ENCODE data around the gene PSEN2. TPM values are rescaled to one million over a fixed set of nuclear protein-coding genes. Genes with fewer than 3 reads are reported as not detected.

PSEN2 gene
- total and polyA plus RNA-seq, 10 of the 15 experiments (the other 5 are each of a cell fraction or from before 2014, with no cell fraction given), result 0.90 to 13.3 (median 7.0) TPM

DNA sequence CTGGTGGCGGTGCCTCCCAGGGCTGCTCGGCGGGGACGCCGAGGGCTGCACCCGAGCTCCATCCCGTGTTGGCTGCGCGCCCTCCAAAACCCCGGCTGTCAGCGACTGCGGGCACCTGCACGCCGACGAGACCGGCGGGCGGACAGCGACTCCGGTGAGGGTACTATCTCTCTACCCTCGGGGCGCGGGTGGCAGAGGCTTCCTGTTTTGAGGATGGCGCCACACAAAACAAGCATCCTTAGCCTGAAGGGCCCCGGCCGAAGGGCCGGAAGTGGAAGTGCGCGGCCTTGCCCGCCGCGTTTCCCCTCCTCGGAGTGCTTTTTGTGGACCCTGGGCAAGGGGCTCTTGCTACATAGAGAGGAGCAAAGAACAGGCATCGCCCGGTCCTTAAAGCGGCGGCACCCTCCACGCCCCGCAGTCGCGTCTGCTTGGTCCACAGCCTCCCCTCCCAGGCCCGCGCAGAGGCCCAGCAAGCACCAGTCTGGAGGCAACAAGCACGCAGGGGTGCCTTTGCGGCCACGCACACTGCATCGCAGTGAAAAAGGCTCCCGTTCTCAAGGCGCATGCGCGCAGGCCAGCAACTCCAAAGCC lies 69.1 kb downstream of the PSEN2 start (continued):
- TF ChIP-seq, protein P1, sequence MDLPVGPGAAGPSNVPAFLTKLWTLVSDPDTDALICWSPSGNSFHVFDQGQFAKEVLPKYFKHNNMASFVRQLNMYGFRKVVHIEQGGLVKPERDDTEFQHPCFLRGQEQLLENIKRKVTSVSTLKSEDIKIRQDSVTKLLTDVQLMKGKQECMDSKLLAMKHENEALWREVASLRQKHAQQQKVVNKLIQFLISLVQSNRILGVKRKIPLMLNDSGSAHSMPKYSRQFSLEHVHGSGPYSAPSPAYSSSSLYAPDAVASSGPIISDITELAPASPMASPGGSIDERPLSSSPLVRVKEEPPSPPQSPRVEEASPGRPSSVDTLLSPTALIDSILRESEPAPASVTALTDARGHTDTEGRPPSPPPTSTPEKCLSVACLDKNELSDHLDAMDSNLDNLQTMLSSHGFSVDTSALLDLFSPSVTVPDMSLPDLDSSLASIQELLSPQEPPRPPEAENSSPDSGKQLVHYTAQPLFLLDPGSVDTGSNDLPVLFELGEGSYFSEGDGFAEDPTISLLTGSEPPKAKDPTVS (IDR thresholded peaks at IDR 0.05; ENCODE audit: low read depth, low read length), result no peak
- TF ChIP-seq, protein P2, sequence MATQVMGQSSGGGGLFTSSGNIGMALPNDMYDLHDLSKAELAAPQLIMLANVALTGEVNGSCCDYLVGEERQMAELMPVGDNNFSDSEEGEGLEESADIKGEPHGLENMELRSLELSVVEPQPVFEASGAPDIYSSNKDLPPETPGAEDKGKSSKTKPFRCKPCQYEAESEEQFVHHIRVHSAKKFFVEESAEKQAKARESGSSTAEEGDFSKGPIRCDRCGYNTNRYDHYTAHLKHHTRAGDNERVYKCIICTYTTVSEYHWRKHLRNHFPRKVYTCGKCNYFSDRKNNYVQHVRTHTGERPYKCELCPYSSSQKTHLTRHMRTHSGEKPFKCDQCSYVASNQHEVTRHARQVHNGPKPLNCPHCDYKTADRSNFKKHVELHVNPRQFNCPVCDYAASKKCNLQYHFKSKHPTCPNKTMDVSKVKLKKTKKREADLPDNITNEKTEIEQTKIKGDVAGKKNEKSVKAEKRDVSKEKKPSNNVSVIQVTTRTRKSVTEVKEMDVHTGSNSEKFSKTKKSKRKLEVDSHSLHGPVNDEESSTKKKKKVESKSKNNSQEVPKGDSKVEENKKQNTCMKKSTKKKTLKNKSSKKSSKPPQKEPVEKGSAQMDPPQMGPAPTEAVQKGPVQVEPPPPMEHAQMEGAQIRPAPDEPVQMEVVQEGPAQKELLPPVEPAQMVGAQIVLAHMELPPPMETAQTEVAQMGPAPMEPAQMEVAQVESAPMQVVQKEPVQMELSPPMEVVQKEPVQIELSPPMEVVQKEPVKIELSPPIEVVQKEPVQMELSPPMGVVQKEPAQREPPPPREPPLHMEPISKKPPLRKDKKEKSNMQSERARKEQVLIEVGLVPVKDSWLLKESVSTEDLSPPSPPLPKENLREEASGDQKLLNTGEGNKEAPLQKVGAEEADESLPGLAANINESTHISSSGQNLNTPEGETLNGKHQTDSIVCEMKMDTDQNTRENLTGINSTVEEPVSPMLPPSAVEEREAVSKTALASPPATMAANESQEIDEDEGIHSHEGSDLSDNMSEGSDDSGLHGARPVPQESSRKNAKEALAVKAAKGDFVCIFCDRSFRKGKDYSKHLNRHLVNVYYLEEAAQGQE (IDR thresholded peaks at IDR 0.05; ENCODE audit: low read depth, low read length), result no peak
- peak; percentile 15; the same call in 1 of the 2 replicates for TF ChIP-seq NR2F1 (conservative IDR thresholded peaks at IDR 0.05)
- TF ChIP-seq BHLHE40 (IDR thresholded peaks at IDR 0.05; ENCODE audit: borderline replicate concordance in 1 of 2, low read depth in 2 of 2, low read length in 1 of 2), result peak in 1 of 2 experiments; percentile 16; a peak in 1 of 4 replicates
- no peak for TF ChIP-seq NFXL1 (IDR thresholded peaks at IDR 0.05; ENCODE audit: borderline replicate concordance)
- peak; percentile 29 for TF ChIP-seq HCFC1 (IDR thresholded peaks at IDR 0.05; ENCODE audit: low read length)
- TF ChIP-seq, protein P3, sequence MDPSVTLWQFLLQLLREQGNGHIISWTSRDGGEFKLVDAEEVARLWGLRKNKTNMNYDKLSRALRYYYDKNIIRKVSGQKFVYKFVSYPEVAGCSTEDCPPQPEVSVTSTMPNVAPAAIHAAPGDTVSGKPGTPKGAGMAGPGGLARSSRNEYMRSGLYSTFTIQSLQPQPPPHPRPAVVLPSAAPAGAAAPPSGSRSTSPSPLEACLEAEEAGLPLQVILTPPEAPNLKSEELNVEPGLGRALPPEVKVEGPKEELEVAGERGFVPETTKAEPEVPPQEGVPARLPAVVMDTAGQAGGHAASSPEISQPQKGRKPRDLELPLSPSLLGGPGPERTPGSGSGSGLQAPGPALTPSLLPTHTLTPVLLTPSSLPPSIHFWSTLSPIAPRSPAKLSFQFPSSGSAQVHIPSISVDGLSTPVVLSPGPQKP (IDR thresholded peaks at IDR 0.05; ENCODE audit: low read depth, low read length), result no peak
- TF ChIP-seq POLR2A (IDR thresholded peaks at IDR 0.05; ENCODE audit: low read depth, low read length), result peak; percentile 100
- TF ChIP-seq, protein P4, sequence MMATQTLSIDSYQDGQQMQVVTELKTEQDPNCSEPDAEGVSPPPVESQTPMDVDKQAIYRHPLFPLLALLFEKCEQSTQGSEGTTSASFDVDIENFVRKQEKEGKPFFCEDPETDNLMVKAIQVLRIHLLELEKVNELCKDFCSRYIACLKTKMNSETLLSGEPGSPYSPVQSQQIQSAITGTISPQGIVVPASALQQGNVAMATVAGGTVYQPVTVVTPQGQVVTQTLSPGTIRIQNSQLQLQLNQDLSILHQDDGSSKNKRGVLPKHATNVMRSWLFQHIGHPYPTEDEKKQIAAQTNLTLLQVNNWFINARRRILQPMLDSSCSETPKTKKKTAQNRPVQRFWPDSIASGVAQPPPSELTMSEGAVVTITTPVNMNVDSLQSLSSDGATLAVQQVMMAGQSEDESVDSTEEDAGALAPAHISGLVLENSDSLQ (IDR thresholded peaks at IDR 0.05), result no peak
- TF ChIP-seq, protein P5, sequence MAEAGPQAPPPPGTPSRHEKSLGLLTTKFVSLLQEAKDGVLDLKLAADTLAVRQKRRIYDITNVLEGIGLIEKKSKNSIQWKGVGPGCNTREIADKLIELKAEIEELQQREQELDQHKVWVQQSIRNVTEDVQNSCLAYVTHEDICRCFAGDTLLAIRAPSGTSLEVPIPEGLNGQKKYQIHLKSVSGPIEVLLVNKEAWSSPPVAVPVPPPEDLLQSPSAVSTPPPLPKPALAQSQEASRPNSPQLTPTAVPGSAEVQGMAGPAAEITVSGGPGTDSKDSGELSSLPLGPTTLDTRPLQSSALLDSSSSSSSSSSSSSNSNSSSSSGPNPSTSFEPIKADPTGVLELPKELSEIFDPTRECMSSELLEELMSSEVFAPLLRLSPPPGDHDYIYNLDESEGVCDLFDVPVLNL (IDR thresholded peaks at IDR 0.05; ENCODE audit: low read depth, low read length), result no peak
- TF ChIP-seq SP1 (IDR thresholded peaks at IDR 0.05; ENCODE audit: low read depth, low read length), result no peak
- TF ChIP-seq STAT3 (IDR thresholded peaks at IDR 0.05; ENCODE audit: low read depth, low read length), result no peak
- TF ChIP-seq YBX1 (IDR thresholded peaks at IDR 0.05), result no peak
- TF ChIP-seq, protein P6, sequence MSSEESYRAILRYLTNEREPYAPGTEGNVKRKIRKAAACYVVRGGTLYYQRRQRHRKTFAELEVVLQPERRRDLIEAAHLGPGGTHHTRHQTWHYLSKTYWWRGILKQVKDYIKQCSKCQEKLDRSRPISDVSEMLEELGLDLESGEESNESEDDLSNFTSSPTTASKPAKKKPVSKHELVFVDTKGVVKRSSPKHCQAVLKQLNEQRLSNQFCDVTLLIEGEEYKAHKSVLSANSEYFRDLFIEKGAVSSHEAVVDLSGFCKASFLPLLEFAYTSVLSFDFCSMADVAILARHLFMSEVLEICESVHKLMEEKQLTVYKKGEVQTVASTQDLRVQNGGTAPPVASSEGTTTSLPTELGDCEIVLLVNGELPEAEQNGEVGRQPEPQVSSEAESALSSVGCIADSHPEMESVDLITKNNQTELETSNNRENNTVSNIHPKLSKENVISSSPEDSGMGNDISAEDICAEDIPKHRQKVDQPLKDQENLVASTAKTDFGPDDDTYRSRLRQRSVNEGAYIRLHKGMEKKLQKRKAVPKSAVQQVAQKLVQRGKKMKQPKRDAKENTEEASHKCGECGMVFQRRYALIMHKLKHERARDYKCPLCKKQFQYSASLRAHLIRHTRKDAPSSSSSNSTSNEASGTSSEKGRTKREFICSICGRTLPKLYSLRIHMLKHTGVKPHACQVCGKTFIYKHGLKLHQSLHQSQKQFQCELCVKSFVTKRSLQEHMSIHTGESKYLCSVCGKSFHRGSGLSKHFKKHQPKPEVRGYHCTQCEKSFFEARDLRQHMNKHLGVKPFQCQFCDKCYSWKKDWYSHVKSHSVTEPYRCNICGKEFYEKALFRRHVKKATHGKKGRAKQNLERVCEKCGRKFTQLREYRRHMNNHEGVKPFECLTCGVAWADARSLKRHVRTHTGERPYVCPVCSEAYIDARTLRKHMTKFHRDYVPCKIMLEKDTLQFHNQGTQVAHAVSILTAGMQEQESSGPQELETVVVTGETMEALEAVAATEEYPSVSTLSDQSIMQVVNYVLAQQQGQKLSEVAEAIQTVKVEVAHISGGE (CRISPR knock-in tag; IDR thresholded peaks at IDR 0.05), result no peak
- no peak for TF ChIP-seq JUND (IDR thresholded peaks at IDR 0.05; ENCODE audit: low read depth, low read length)
- TF ChIP-seq MTA2 (IDR thresholded peaks at IDR 0.05; ENCODE audit: low read depth), result no peak
- no peak for TF ChIP-seq MEF2A (IDR thresholded peaks at IDR 0.05; ENCODE audit: insufficient read depth, low read depth, low read length)
- TF ChIP-seq SIN3A (IDR thresholded peaks at IDR 0.05; ENCODE audit: low read depth, low read length), result peak; percentile 2; the same call in 1 of the 2 replicates

All from GM12878 (cell line).